Ascending aorta (tissue), 2 donors: ENCODE data around the gene MYEOV. TPM values are rescaled to one million over a fixed set of nuclear protein-coding genes. Genes with fewer than 3 reads are reported as not detected.

Experiments used
- DNase-seq, 2 donors: peaks; one replicate each; pipeline ENCODE4 v3.0.0-alpha.2; 2019; ENCODE audit warnings: low spot score in 2 of 2
- H3K27ac ChIP-seq, 2 donors: fragments of 200-600 bp; sonication (generic); one replicate each; pipeline ENCODE4 v1.5.1; 2016 to 2017; ENCODE audit warnings: mild to moderate bottlenecking in 1 of 2
- H3K27me3 ChIP-seq: fragments of 200-600 bp; sonication (generic); one replicate; pipeline ENCODE4 v1.5.1; 2017
- H3K36me3 ChIP-seq, 2 donors: fragments of 200-600 bp; sonication (generic); one replicate each; pipeline ENCODE4 v1.5.1; 2016
- H3K4me1 ChIP-seq, 2 donors: fragments of 200-600 bp; sonication (generic); one replicate each; pipeline ENCODE4 v1.5.1; 2016 to 2017; ENCODE audit warnings: mild to moderate bottlenecking in 1 of 2
- H3K4me3 ChIP-seq, 2 donors: fragments of 200-600 bp; sonication (generic); one replicate each; pipeline ENCODE4 v1.5.1; 2016 to 2017; ENCODE audit warnings: mild to moderate bottlenecking in 1 of 2
- H3K9me3 ChIP-seq, 2 donors: fragments of 200-600 bp; sonication (generic); one replicate each; pipeline ENCODE4 v1.5.1; 2016
- intact Hi-C: fragments of 100-400 bp; cut with DNase I; formaldehyde crosslinking; loops from one replicate; pipeline ENCODE4 v1.15.1; 2023
- total RNA-seq: library from RNA; depleted of rRNA; stranded (reverse); fragments of >200 nt; gene quantifications from one replicate; pipeline ENCODE4 v1.1.0, GENCODE V29; 2016
- TF ChIP-seq, protein P1 (sequence below), 3 experiments: fragments of 200-600 bp in 2 of 3; fragments of 450-650 bp in 1 of 3; sonication (generic) in 2 of 3; IDR thresholded peaks; one replicate each; pipeline ENCODE4 v1.5.1; 2016 to 2019; ENCODE audit warnings: antibody characterized with exemption in 3 of 3, mild to moderate bottlenecking in 1 of 3, moderate library complexity in 1 of 3

MYEOV gene
- total RNA-seq, 1 donor from 2014 or later = not detected

DNA sequence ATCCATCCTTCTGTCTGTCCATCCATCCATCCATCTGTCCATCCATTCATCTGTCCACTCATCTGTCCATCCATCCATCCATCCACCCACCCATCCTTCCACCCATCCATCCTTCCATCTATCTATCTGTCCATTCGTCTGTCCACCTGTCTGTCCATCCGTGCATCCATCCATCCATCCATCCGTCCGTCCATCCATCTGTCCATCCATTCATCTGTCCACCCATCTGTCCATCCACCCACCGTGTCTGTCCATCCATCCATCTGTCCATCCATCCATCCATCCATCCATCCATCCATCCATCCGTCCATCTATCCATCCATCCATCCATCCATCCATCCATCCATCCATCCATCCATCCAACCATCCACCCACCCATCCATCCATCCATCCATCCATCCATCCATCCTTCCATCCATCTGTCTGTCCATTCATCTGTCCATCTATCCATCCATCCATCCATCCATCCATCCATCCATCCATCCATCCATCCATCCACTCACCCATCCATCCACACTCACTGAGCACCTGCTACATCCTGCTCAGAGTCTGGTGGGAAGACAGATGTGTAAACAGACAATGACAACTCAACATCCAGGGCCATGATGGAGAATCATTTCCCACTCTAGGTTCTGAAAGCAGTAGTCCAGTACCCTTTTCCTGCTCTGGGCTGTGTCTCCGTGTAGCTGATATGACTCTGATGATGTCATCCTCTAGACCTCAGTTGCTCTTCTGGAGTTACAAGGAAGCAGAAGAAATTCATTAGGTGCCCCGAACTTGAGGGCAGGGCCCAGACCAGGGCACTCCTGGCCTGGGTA is 30.8 kb upstream of the MYEOV start:
- intact Hi-C loops = no loop called here
- no peak for DNase-seq

DNA sequence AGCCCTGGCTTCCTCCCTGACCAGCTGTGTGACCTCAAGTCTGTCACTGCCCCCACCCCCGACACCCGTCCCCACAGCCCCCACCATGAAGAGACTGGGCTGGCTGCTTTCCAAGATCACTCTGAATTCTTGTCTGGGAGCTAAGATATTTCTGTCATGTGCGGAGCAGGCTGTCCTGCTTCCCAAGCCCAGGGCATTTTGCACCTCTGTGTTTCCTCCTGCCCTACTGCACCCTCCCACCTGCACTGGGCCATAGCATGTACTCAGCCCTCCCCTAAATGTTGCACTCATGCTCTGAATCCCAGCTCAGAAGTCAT is 30.3 kb upstream of the MYEOV start:
- Histone ChIP-seq H3K27me3 (no peaks in the 10 kb centered on the region), H3K9me3 (no peaks in the 10 kb centered on the region), H3K27ac (no peak overlapping the region), H3K4me3 (no peak overlapping the region), H3K4me1 (no peaks in the 10 kb centered on the region), H3K36me3 (no peaks in the 10 kb centered on the region)
- no peak for DNase-seq
- intact Hi-C loops = no loop called here
- TF ChIP-seq, protein P1, sequence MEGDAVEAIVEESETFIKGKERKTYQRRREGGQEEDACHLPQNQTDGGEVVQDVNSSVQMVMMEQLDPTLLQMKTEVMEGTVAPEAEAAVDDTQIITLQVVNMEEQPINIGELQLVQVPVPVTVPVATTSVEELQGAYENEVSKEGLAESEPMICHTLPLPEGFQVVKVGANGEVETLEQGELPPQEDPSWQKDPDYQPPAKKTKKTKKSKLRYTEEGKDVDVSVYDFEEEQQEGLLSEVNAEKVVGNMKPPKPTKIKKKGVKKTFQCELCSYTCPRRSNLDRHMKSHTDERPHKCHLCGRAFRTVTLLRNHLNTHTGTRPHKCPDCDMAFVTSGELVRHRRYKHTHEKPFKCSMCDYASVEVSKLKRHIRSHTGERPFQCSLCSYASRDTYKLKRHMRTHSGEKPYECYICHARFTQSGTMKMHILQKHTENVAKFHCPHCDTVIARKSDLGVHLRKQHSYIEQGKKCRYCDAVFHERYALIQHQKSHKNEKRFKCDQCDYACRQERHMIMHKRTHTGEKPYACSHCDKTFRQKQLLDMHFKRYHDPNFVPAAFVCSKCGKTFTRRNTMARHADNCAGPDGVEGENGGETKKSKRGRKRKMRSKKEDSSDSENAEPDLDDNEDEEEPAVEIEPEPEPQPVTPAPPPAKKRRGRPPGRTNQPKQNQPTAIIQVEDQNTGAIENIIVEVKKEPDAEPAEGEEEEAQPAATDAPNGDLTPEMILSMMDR (IDR thresholded peaks at IDR 0.05) = no peak

More for the DNA sequence above, 30.8 kb upstream of the MYEOV start:
- H3K9me3 ChIP-seq = no peaks in the 10 kb centered on the region
- H3K27ac ChIP-seq = no peak overlapping the region
- TF ChIP-seq, protein P1 (IDR thresholded peaks at IDR 0.05) = no peak
- no peaks in the 10 kb centered on the region for H3K36me3 ChIP-seq
- H3K4me3 ChIP-seq = no peak overlapping the region
- no peaks in the 10 kb centered on the region for H3K27me3 ChIP-seq
- no peaks in the 10 kb centered on the region for H3K4me1 ChIP-seq

DNA sequence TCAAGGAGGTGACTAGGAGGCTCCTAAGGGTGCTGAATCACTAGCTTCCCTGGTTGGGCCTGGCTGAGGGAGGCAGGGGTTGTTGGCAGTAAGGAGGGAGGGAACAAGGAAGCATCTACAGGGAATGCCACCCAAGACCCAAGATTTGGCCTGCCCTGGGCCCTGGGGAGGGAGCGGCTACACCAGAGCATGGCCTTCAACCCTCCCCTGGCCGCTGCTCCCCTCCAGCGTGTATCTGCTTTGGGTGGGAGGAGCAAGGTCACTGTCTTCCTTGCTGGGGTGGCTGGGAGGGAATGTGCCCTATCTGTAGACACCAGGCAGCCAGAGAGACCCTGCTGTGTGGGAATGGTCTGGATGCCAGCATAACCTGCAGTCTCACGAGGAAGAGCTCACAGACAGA is 29.5 kb upstream of the MYEOV start:
- no peaks in the 10 kb centered on the region for H3K9me3 ChIP-seq
- H3K36me3 ChIP-seq = no peaks in the 10 kb centered on the region
- TF ChIP-seq, protein P1 (IDR thresholded peaks at IDR 0.05) = no peak
- intact Hi-C loops = no loop called here
- no peaks in the 10 kb centered on the region for H3K4me1 ChIP-seq
- H3K4me3 ChIP-seq = no peak overlapping the region
- no peak for DNase-seq
- no peaks in the 10 kb centered on the region for H3K27me3 ChIP-seq
- no peak overlapping the region for H3K27ac ChIP-seq

DNA sequence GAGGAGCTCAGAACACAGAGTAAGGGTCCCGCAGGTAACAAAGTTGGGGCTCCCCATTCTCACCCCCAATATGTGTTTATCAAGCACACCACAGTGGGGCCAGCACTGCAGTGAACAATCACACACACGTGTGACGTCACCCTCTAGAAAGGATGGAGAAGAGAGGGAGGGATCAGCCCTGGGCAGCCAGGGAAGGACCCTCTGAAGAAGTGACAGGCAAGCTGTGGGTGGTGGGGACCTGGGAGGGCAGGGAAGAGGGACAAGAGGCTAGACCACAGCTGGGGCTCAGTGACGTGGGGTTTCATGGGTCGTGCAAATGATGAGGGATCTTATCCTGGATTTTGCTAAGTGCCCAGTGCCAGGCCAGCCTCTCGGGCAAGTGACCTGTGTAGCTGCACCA is 28.7 kb upstream of the MYEOV start:
- Histone ChIP-seq H3K9me3 (no peaks in the 10 kb centered on the region), H3K27ac (no peak overlapping the region), H3K4me3 (no peak overlapping the region), H3K36me3 (no peaks in the 10 kb centered on the region), H3K4me1 (no peaks in the 10 kb centered on the region), H3K27me3 (no peaks in the 10 kb centered on the region)
- intact Hi-C loops = no loop called here
- TF ChIP-seq, protein P1 (IDR thresholded peaks at IDR 0.05) = no peak
- no peak for DNase-seq

DNA sequence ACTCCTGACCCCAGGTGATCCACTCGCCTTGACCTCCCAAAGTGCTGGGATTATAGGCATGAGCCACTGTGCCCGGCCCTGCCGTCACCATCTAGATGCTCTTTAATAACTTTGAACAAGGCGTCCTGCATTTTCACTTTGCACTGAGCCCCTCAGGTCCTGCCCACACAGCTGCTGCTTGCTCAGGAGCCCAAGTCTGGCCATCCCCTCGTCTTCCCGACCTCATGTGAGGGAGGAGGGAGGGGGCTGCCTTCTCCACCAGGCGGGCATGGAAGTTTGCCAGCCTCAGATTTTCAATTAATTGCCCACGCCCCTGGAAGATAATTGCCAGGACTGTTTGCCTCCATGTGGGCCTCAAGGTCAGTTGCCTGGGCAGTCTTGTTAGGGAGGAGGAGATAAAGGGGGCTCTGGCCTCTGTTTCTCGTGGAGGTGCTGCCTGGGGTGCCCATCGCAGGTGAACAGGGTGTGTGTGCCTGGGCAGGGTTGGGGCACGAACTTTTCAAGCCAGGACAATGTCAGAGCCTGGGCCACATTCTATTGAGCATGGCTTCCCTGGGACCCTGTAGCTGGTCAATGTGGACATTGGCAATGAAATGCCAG is 27.9 kb upstream of the MYEOV start:
- DNase-seq = no peak
- no peaks in the 10 kb centered on the region for H3K36me3 ChIP-seq
- TF ChIP-seq, protein P1 (IDR thresholded peaks at IDR 0.05) = no peak
- H3K4me1 ChIP-seq = no peaks in the 10 kb centered on the region
- H3K27ac ChIP-seq = no peak overlapping the region
- H3K4me3 ChIP-seq = no peak overlapping the region
- no peaks in the 10 kb centered on the region for H3K27me3 ChIP-seq
- intact Hi-C loops = no loop called here
- no peaks in the 10 kb centered on the region for H3K9me3 ChIP-seq
